ELF-1 (cell line): Measurements from ENCODE around the gene IL21.
"Not testable (repeated sequence)": the region's sequence is repeated elsewhere in the genome, so short reads cannot be mapped to it uniquely, and the experiment has no call there.

ENCODE experiments used
- DNase-seq: peaks from one replicate; pipeline ENCODE4 v3.0.0-alpha.2; 2016; ENCODE audit warnings: low read depth, low spot score

IL21 gene

GRCh38 chr4:122577808-122578781 is 42.8 kb downstream of the IL21 start:
- no peak for DNase-seq

- no peak for DNase-seq
Measured at GRCh38 chr4:122577189-122577553, 43.7 kb downstream of the IL21 start.

- DNase-seq = no peak
Measured at GRCh38 chr4:122576261-122577188, 44.3 kb downstream of the IL21 start.

- not testable (repeated sequence) for DNase-seq
Measured at GRCh38 chr4:122574347-122574746, 46.5 kb downstream of the IL21 start.

- no peak for DNase-seq
Measured at GRCh38 chr4:122562449-122562848, 58.4 kb downstream of the IL21 start.
